ENCODE data around the gene ATP10A. TPM values are rescaled to one million over a fixed set of nuclear protein-coding genes. Genes with fewer than 3 reads are reported as not detected.

The ATP10A gene
- total and polyA plus RNA-seq, 9 of the 15 experiments (the other 6 are each of a cell fraction or from before 2014, with no cell fraction given), result 0.09 TPM; not detected in 8

- ATAC-seq, result no peak
- Histone ChIP-seq H3K27me3 (ENCODE audit: control insufficient read depth in 2 of 2, insufficient read depth in 2 of 2, low read length in 2 of 2) (peaks cover 2 to 57% of the 10 kb centered on the region in 2 experiments; a peak in 4 of 5 replicates), H3K4me1 (replicated peaks in 1 of 2; ENCODE audit: control insufficient read depth in 2 of 2, insufficient read depth in 2 of 2, low read length in 2 of 2) (no peaks in the 10 kb centered on the region), H2AFZ (ENCODE audit: low read depth, low read length) (no peak overlapping the region), H3K9ac (ENCODE audit: insufficient read depth in 1 of 2, low read depth in 2 of 2, low read length in 2 of 2) (no peak overlapping the region), H3K4me3 (no peak overlapping the region), H3K27ac (ENCODE audit: extremely low read depth, low read depth, low read length) (no peak overlapping the region), H3K4me2 (ENCODE audit: insufficient read depth, low read length) (no peak overlapping the region), H3K9me3 (replicated peaks; ENCODE audit: control insufficient read depth, insufficient read depth, low read depth, low read length) (no peaks in the 10 kb centered on the region), H3K9me1 (ENCODE audit: control insufficient read depth, insufficient read depth, low read length) (no peaks in the 10 kb centered on the region), H3K79me2 (ENCODE audit: control insufficient read depth, insufficient read depth, low read length) (no peaks in the 10 kb centered on the region), H4K20me1 (replicated peaks; ENCODE audit: control insufficient read depth, insufficient read depth, low read length) (0 out of 2 replicates have a peak, but pooled peaks cover 4% of the 10 kb centered on the region), H3K36me3 (ENCODE audit: control insufficient read depth, insufficient read depth, low read length) (no peaks in the 10 kb centered on the region)
- 0% methylated on average over 17 of the region's 17 CpGs for WGBS (ENCODE audit: insufficient coverage, low coverage, missing lambda C conversion rate)
- intact Hi-C loops (cut with micrococcal nuclease), result no loop called here
- DNase-seq (ENCODE audit: extremely low read depth in 1 of 4, low spot score in 3 of 4), result no peak
- in situ Hi-C loops (cut with MboI), result no loop called here
- no peak for FAIRE-seq
- no TSS peak for BruUV-seq (replicated peaks)
- POLR2A ChIA-PET, result no interaction called here
- CTCF ChIA-PET (ENCODE audit: low intra/inter-chr PET ratio), result no interaction called here
- no peak for TF ChIP-seq ZZZ3 (IDR thresholded peaks at IDR 0.05)
- TF ChIP-seq, protein P1, sequence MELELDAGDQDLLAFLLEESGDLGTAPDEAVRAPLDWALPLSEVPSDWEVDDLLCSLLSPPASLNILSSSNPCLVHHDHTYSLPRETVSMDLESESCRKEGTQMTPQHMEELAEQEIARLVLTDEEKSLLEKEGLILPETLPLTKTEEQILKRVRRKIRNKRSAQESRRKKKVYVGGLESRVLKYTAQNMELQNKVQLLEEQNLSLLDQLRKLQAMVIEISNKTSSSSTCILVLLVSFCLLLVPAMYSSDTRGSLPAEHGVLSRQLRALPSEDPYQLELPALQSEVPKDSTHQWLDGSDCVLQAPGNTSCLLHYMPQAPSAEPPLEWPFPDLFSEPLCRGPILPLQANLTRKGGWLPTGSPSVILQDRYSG (tag; conservative IDR thresholded peaks at IDR 0.05; ENCODE audit: low read depth), result no peak
- no peak for TF ChIP-seq FOXJ2 (tag; IDR thresholded peaks at IDR 0.05)
- TF ChIP-seq ZNF184 (CRISPR knock-in tag; IDR thresholded peaks at IDR 0.05), result no peak
- no peak for TF ChIP-seq PRPF4 (IDR thresholded peaks at IDR 0.05; ENCODE audit: insufficient read depth, low read depth, low read length, poor library complexity, severe bottlenecking)
- TF ChIP-seq FOXJ3 (CRISPR knock-in tag; IDR thresholded peaks at IDR 0.05), result no peak
- no peak for TF ChIP-seq ELF1 (tag; IDR thresholded peaks at IDR 0.05)
- TF ChIP-seq, protein P2, sequence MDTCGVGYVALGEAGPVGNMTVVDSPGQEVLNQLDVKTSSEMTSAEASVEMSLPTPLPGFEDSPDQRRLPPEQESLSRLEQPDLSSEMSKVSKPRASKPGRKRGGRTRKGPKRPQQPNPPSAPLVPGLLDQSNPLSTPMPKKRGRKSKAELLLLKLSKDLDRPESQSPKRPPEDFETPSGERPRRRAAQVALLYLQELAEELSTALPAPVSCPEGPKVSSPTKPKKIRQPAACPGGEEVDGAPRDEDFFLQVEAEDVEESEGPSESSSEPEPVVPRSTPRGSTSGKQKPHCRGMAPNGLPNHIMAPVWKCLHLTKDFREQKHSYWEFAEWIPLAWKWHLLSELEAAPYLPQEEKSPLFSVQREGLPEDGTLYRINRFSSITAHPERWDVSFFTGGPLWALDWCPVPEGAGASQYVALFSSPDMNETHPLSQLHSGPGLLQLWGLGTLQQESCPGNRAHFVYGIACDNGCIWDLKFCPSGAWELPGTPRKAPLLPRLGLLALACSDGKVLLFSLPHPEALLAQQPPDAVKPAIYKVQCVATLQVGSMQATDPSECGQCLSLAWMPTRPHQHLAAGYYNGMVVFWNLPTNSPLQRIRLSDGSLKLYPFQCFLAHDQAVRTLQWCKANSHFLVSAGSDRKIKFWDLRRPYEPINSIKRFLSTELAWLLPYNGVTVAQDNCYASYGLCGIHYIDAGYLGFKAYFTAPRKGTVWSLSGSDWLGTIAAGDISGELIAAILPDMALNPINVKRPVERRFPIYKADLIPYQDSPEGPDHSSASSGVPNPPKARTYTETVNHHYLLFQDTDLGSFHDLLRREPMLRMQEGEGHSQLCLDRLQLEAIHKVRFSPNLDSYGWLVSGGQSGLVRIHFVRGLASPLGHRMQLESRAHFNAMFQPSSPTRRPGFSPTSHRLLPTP (IDR thresholded peaks at IDR 0.05; ENCODE audit: borderline replicate concordance, extremely low read depth, insufficient read length), result no peak
- TF ChIP-seq RERE (CRISPR knock-in tag; IDR thresholded peaks at IDR 0.05; ENCODE audit: borderline replicate concordance), result no peak
- no peak for TF ChIP-seq MED1 (CRISPR knock-in tag; IDR thresholded peaks at IDR 0.05; ENCODE audit: borderline replicate concordance)
- TF ChIP-seq PCBP1 (IDR thresholded peaks at IDR 0.05; ENCODE audit: low read depth, low read length, poor library complexity, severe bottlenecking), result no peak
- TF ChIP-seq MCM2 (IDR thresholded peaks at IDR 0.05; ENCODE audit: low read depth), result no peak
- no peak for TF ChIP-seq LARP7 (IDR thresholded peaks at IDR 0.05)
Observed at GRCh38 chr15:25705433-25706115, 157.6 kb downstream of the ATP10A start.
